Measurements from ENCODE around the gene CENPS. TPM values are rescaled to one million over a fixed set of nuclear protein-coding genes. Genes with fewer than 3 reads are reported as not detected.
"Not testable (repeated sequence)": the region's sequence is repeated elsewhere in the genome, so short reads cannot be mapped to it uniquely, and the experiment has no call there.

The CENPS gene
- total and polyA plus RNA-seq, 2 experiments from 2014 or later, result 8.8 to 21.1 TPM

GRCh38 chr1:10451287-10451686 is 21.1 kb downstream of the CENPS start:
- H3K27ac ChIP-seq, result peak overlapping the region; percentile 10
- no peak for DNase-seq (ENCODE audit: low spot score)
- H3K79me2 ChIP-seq, result no peaks in the 10 kb centered on the region
- no peaks in the 10 kb centered on the region for H3K27me3 ChIP-seq
- H2AFZ ChIP-seq, result no peak overlapping the region
- H3K36me3 ChIP-seq (replicated peaks; ENCODE audit: insufficient read depth, low read depth), result no peaks in the 10 kb centered on the region
- peaks cover 10% of the 10 kb centered on the region for H3K4me1 ChIP-seq (ENCODE audit: insufficient read depth)
- no peaks in the 10 kb centered on the region for H3K9me3 ChIP-seq (ENCODE audit: low read depth)
- H3K4me2 ChIP-seq, result peak overlapping the region; percentile 65
- H3K4me3 ChIP-seq, result no peak overlapping the region
- no peaks in the 10 kb centered on the region for H4K20me1 ChIP-seq (ENCODE audit: insufficient read depth, poor library complexity, severe bottlenecking)
- no peak for TF ChIP-seq EZH2 (IDR thresholded peaks at IDR 0.05; ENCODE audit: borderline replicate concordance)
- H3K9me2 ChIP-seq (replicated peaks; ENCODE audit: insufficient read depth), result no peaks in the 10 kb centered on the region
- WGBS (ENCODE audit: low lambda C conversion rate, missing lambda C conversion rate), result 15% methylated on average over 10 of the region's 10 CpGs

GRCh38 chr1:10456048-10456447 is 25.8 kb downstream of the CENPS start:
- TF ChIP-seq EZH2 (IDR thresholded peaks at IDR 0.05; ENCODE audit: borderline replicate concordance) (no peak), EZH2phosphoT487 (IDR thresholded peaks at IDR 0.05; ENCODE audit: low read depth, severe bottlenecking, unreplicated experiment) (no peak), CTCF (IDR thresholded peaks at IDR 0.05; ENCODE audit: poor library complexity) (no peak)
- no peak overlapping the region for H2AFZ ChIP-seq
- WGBS (ENCODE audit: low lambda C conversion rate, missing lambda C conversion rate), result 91% methylated on average over 5 of the region's 5 CpGs

GRCh38 chr1:10456661-10457060 is 26.4 kb downstream of the CENPS start:
- DNase-seq (ENCODE audit: low spot score), result no peak
- H4K20me1 ChIP-seq (ENCODE audit: insufficient read depth, poor library complexity, severe bottlenecking), result no peaks in the 10 kb centered on the region
- H2AFZ ChIP-seq, result no peak overlapping the region
- H3K4me1 ChIP-seq (ENCODE audit: insufficient read depth), result no peaks in the 10 kb centered on the region
- H3K27me3 ChIP-seq, result no peaks in the 10 kb centered on the region
- no peak overlapping the region for H3K4me3 ChIP-seq
- H3K9me3 ChIP-seq (ENCODE audit: low read depth), result no peaks in the 10 kb centered on the region
- TF ChIP-seq CTCF (IDR thresholded peaks at IDR 0.05; ENCODE audit: poor library complexity), result no peak
- no peak for TF ChIP-seq EZH2 (IDR thresholded peaks at IDR 0.05; ENCODE audit: borderline replicate concordance)
- TF ChIP-seq EZH2phosphoT487 (IDR thresholded peaks at IDR 0.05; ENCODE audit: low read depth, severe bottlenecking, unreplicated experiment), result no peak
- no peaks in the 10 kb centered on the region for H3K9me2 ChIP-seq (replicated peaks; ENCODE audit: insufficient read depth)
- no peak overlapping the region for H3K4me2 ChIP-seq
- H3K27ac ChIP-seq, result no peak overlapping the region
- no peaks in the 10 kb centered on the region for H3K79me2 ChIP-seq
- 74% methylated on average over 7 of the region's 7 CpGs for WGBS (ENCODE audit: low lambda C conversion rate, missing lambda C conversion rate)
- no peaks in the 10 kb centered on the region for H3K36me3 ChIP-seq (replicated peaks; ENCODE audit: insufficient read depth, low read depth)

More at GRCh38 chr1:10456048-10456447, 25.8 kb downstream of the CENPS start:
- no peaks in the 10 kb centered on the region for H3K79me2 ChIP-seq
- H3K4me1 ChIP-seq (ENCODE audit: insufficient read depth), result peaks cover 3% of the 10 kb centered on the region
- no peak overlapping the region for H3K4me2 ChIP-seq
- no peaks in the 10 kb centered on the region for H3K36me3 ChIP-seq (replicated peaks; ENCODE audit: insufficient read depth, low read depth)
- H4K20me1 ChIP-seq (ENCODE audit: insufficient read depth, poor library complexity, severe bottlenecking), result no peaks in the 10 kb centered on the region
- H3K4me3 ChIP-seq, result no peak overlapping the region
- H3K9me3 ChIP-seq (ENCODE audit: low read depth), result no peaks in the 10 kb centered on the region
- H3K9me2 ChIP-seq (replicated peaks; ENCODE audit: insufficient read depth), result no peaks in the 10 kb centered on the region
- H3K27me3 ChIP-seq, result no peaks in the 10 kb centered on the region
- no peak overlapping the region for H3K27ac ChIP-seq
- DNase-seq (ENCODE audit: low spot score), result no peak

GRCh38 chr1:10457462-10457861 is 27.2 kb downstream of the CENPS start:
- H3K9me2 ChIP-seq (replicated peaks; ENCODE audit: insufficient read depth); DNase-seq (ENCODE audit: low spot score); H3K4me2 ChIP-seq; H3K27ac ChIP-seq; H2AFZ ChIP-seq; H3K27me3 ChIP-seq; H3K9me3 ChIP-seq (ENCODE audit: low read depth); H3K4me3 ChIP-seq; H4K20me1 ChIP-seq (ENCODE audit: insufficient read depth, poor library complexity, severe bottlenecking); H3K4me1 ChIP-seq (ENCODE audit: insufficient read depth); H3K79me2 ChIP-seq; H3K36me3 ChIP-seq (replicated peaks; ENCODE audit: insufficient read depth, low read depth): not testable (repeated sequence)
- 78% methylated on average over 7 of the region's 7 CpGs for WGBS (ENCODE audit: low lambda C conversion rate, missing lambda C conversion rate)

Measured in hepatocyte (in vitro differentiated cells).